ENCODE measurements around the gene MAPK11.

MAPK11 gene

DNA sequence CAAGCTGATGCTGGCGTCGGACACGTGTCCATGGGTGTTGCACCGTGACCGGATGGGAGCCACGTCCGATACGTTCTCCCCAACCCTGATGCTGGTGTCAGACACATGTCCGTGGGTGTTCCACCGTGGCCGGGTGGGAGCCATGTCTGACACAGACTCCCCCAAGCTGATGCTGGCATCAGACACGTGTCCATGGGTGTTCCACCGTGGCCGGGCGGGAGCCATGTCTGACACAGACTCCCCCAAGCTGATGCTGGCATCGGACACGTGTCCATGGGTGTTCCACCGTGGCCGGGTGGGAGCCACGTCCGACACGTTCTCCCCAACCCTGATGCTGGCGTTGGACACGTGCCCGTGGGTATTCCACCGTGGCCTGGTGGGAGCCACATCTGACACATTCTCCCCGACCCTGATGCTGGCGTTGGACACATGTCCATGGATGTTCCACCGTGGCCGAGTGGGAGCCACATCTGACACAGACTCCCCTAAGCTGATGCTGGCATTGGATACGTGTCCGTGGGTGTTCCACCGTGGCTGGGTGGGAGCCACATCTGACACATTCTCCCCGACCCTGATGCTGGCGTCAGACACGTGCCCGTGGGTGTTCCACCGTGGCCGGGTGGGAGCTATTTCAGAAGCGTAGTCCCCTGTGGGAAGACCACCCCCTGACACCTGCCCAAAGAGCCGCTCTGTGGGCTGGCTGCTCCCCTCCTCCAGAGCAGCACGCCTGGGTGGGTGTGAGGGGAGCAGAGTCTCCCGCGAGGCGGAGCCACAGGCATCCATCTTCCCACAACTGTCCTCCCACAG lies 49.4 kb downstream of the MAPK11 start:
- no peak for DNase-seq

DNA sequence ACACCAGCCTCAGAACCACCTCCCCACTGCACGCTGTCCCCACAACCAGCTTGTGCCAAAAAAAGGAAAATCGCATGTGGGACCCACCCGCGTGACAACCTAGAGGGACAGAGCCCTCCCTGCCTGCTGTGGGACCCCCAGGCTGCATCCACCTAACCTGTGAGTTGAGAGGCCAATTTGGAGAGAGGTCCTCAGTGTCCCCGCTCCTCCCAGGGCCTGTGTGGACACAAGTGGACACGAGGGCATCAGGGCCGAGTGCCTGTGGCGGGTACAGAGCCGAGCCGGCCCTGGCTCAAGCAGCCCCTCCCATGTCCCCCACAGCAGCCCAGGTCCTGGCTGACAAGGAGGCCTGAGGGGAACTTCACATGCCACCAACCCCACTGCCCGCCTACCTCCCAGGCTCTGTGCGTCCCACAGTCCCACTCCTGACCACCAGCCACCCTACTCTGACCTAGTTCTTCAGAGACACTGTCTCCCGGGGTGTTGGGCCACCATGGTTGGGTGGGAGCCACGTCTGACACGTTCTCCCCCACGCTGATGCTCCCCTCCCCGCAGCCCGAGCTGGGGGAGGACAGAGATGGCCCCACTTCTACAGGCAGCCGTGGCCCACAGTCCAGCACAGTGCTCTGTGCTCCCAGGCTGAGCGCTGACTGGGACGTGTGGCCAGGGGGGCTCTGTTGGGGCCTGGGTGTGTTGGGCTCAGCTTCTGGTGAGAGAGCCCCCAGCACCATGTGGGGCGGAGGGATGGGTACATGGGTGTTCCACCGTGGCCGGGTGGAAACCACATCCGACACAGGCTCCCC lies 50.2 kb downstream of the MAPK11 start:
- no peak for DNase-seq

DNA sequence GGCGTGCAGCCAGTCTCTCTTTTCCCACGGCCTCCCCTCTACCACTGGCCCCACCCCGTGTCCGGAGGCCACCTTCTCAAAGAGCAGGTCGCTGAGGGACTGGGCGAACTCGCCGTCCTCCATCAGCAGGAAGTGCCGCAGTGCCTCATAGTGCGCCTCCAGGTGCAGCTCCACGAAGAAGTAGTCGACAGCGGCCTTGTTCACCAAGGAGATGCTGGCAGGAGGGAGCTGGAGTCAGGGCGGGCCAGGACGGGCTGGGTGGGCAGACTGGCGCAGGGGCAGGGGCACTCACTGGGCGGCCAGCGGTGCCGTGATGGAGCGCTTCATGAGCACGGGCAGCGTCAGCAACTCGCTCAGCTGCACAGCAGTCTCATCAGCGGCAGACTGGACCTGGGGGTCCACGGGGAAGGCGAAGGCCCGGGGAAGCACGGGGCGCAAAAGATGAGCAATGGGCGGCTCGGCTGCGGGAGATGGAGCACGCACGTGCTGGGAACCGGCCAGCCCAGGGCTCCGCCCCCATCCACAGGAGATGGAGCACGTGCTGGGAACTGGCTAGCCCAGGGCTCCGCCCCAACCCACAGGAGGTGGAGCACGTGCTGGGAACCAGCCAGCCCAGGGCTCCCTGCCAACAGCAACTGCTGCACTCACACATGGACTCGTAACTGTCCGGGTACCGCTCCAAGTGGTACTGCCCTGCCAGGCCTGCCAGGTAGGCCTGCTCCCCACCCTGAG lies 51.0 kb downstream of the MAPK11 start:
- DNase-seq = no peak

DNA sequence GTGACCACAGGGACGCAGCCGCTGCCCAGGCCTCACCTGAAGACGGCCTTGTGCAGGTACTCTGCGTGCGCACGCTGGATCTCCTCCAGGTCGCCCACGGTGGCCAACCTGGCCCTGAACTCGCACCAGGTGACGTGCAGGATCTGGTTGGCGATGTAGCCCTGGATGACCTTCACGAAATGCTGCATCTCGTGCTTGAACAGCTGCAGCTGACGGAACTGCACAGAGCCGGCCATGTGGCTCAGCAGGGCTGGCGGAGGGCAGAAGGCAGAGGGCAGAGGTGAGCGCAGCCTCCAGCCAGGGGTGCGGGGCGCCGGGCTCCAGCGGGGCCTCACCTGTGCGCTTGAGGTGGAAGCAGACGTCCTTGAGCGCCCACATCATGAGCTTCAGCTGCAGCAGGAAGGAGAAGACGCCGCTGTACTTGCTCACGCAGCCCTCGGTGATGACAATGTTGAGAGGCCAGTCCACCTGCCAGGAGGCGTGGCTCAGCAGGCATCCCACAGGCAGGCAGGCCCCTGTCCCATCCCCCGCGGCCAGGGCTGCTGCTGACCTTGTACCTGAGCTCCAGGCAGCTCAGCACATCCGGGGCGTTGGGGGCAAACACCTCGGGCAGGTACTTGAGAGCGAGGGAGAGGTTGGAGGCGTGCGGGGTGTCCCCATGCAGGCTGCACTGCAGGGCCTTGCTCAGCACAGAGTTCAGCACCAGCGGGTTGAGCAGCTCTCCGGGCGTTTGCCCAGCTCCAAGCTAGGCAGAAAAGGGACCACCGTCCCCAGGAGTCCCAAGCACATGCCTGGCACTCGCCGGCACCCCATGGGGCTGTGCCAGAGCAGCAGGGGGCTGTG lies 51.8 kb downstream of the MAPK11 start:
- DNase-seq = no peak

DNA sequence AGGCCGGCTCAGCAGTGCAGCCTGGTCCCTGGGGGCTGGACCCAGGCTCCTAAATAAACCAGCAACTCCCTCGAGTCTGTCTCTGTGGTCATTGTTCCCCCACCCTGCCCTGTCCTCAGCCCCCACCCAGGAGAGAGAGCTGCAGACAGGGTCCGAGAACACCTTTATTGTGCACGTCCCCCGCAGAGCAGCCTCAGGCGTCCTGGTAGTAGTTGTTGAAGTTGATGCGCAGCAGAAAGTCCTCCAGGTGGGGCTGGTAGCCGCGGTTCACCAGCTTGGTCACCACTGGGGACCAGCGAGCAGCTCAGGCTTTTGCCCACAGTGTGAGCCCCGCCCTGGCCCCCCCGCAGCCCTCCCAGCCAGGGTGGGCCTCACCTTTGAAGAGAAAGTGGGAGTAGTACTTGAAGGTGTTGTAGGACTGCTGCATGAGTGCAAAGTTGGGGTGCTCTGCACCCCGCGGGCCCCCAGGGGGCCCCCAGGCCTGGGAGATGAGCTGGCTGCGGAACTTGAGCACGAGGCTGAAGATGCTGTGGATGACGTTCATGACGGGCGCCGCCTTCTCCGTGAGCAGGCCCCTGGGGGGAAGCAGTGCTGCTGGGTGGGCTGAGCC lies 52.5 kb downstream of the MAPK11 start:
- DNase-seq = no peak

DNA sequence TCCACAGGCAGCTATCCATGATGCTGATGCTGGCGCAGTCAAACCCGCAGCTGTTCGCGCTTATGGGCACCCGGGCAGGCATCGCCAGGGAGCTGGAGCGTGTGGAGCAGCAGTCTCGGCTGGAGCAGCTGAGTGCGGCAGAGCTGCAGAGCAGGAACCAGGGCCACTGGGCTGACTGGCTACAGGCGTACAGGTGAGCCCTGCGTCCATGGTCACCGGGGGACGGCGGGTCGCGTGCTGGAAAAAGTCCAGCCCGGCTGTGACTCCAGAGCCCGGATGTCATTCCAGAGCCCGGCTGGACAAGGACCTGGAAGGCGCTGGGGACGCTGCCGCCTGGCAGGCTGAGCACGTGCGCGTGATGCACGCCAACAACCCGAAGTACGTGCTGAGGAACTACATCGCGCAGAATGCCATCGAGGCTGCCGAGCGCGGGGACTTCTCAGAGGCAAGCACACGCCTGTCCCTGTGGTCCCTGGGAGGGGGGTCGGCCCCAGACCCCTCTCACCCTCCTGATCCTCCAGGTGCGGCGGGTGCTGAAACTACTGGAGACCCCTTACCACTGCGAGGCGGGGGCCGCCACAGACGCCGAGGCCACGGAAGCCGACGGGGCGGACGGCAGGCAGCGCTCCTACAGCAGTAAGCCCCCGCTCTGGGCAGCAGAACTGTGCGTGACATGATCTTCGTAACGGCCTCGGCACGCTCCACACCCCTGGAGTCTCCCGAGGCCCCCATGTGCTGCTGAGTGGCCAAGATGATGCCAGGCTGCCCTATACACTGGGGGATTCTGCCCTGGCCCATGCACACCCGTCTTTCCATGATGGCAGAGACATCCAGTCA lies 53.3 kb downstream of the MAPK11 start:
- DNase-seq = no peak

DNA sequence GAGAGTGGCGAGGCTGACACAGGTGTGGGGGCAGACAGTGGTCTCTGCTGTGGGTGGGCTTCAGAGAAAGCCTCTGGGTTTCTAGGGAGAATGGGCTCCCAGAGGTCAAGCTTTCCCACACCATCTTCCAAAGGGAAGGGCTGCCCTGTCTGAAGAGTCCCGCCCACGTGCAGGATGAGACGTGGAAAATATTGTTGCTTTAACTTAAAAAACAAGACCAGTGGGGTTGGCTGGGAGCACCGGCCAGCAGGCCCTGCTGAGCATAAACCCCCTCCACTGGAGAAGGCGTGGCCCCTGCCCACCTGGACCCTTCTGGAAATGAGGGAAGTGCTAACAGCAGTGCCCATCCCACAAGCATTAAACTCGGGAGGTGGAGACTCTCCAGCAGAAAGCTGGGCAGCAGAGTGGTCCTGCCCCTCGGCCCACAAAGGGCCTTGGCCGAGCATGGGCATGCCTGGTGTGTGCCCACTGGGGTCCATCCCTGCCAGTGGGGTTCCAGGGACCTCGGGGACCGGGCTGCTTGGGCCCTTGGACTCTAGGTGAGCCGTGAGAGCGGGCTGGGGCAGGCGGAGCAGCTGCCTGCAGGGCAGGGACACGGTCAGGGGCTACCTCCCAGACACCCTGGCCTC lies 54.0 kb downstream of the MAPK11 start:
- DNase-seq = no peak

DNA sequence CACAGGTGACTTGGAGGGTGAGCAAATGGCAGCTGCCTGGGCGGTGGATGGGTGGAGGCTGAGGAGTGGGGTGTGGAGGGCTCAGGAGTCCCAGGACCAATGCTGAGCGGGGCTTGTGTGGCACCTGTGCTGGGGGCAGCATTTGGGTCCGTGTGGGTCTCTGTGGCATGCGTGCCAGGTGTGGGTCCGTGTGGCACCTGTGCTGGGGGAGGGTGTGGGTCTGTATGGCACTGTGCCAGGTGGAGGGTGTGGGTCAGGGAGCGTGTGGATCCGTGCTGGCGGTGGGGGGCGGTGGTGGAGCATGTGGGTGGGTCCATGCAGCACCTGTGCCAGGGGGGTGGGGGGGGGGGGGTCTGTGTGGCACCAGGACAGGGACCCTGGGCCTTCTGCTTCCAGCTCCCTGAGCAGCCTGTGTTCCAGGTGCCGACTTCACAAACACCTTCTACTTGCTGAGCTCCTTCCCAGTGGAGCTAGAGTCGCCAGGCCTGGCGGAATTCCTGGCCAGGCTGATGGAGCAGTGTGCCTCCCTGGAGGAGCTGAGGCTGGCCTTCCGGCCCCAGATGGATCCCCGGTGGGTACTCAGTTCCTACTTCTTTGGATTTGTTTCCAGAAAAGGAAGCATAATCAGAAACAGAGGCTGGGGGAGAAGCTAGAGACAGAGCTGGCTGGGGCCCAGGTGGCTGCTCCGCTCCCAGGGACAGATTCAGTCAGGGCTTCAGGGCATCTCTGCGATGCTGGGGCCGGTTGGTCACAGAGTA lies 54.7 kb downstream of the MAPK11 start:
- DNase-seq = no peak

All from stimulated activated CD4-positive, alpha-beta T cell treated with anti-CD3 and anti-CD28 coated beads, Interleukin-4, amount 100 ng/mL, for 4 hours (primary cell).